Activated naive CD8-positive, alpha-beta T cell (primary cell): ENCODE results near the gene DENND1C.
"Not testable (repeated sequence)": the region's sequence is repeated elsewhere in the genome, so short reads cannot be mapped to it uniquely, and the experiment has no call there.

Source experiments
- H3K27ac Mint-ChIP-seq: one replicate; pipeline ENCODE4 v1.8.0; 2021; ENCODE audit warnings: mixed read lengths
- H3K27me3 Mint-ChIP-seq: one replicate; pipeline ENCODE4 v1.8.0; 2021; ENCODE audit warnings: mixed read lengths
- H3K36me3 Mint-ChIP-seq: one replicate; pipeline ENCODE4 v1.8.0; 2021; ENCODE audit warnings: mixed read lengths
- H3K4me1 Mint-ChIP-seq: one replicate; pipeline ENCODE4 v1.8.0; 2021; ENCODE audit warnings: low read depth, mixed read lengths
- H3K4me3 Mint-ChIP-seq: one replicate; pipeline ENCODE4 v1.8.0; 2021; ENCODE audit warnings: mild to moderate bottlenecking, mixed read lengths
- H3K9me3 Mint-ChIP-seq: one replicate; pipeline ENCODE4 v1.8.0; 2021; ENCODE audit warnings: low read depth, mixed read lengths

The DENND1C gene

GRCh38 chr19:6431891-6432290 is 49.7 kb downstream of the DENND1C start:
- Mint-ChIP-seq H3K4me1 (peaks cover 5% of the 10 kb centered on the region), H3K36me3 (no peaks in the 10 kb centered on the region), H3K27ac (peak overlapping the region; percentile 41), H3K4me3 (no peak overlapping the region), H3K9me3 (no peaks in the 10 kb centered on the region), H3K27me3 (no peaks in the 10 kb centered on the region)

GRCh38 chr19:6429419-6430221 is 52.0 kb downstream of the DENND1C start:
- Mint-ChIP-seq H3K4me1 (peaks cover 16% of the 10 kb centered on the region), H3K4me3 (peak overlapping the region; percentile 74), H3K27ac (no peak overlapping the region), H3K9me3 (no peaks in the 10 kb centered on the region), H3K27me3 (no peaks in the 10 kb centered on the region), H3K36me3 (no peaks in the 10 kb centered on the region)

GRCh38 chr19:6428692-6429418 is 52.7 kb downstream of the DENND1C start:
- not testable (repeated sequence) for H3K36me3 Mint-ChIP-seq, H3K4me3 Mint-ChIP-seq, H3K27me3 Mint-ChIP-seq, H3K27ac Mint-ChIP-seq, H3K9me3 Mint-ChIP-seq
- peaks cover 16% of the 10 kb centered on the region for H3K4me1 Mint-ChIP-seq

- Mint-ChIP-seq H3K36me3 (no peaks in the 10 kb centered on the region), H3K4me1 (peaks cover 29% of the 10 kb centered on the region), H3K9me3 (no peaks in the 10 kb centered on the region), H3K4me3 (no peak overlapping the region), H3K27ac (no peak overlapping the region), H3K27me3 (no peaks in the 10 kb centered on the region)
These were observed 54.5 kb downstream of the DENND1C start for GRCh38 chr19:6427131-6427530.

- no peaks in the 10 kb centered on the region for H3K36me3 Mint-ChIP-seq
- no peaks in the 10 kb centered on the region for H3K27me3 Mint-ChIP-seq
- no peaks in the 10 kb centered on the region for H3K9me3 Mint-ChIP-seq
- peak overlapping the region; percentile 90 for H3K27ac Mint-ChIP-seq
- peak overlapping the region; percentile 83 for H3K4me3 Mint-ChIP-seq
- peaks cover 32% of the 10 kb centered on the region for H3K4me1 Mint-ChIP-seq
These were observed 55.6 kb downstream of the DENND1C start for GRCh38 chr19:6425732-6426620.

- H3K27me3 Mint-ChIP-seq, result no peaks in the 10 kb centered on the region
- H3K36me3 Mint-ChIP-seq, result no peaks in the 10 kb centered on the region
- peaks cover 33% of the 10 kb centered on the region for H3K4me1 Mint-ChIP-seq
- H3K27ac Mint-ChIP-seq, result peak overlapping the region; percentile 90
- peak overlapping the region; percentile 83 for H3K4me3 Mint-ChIP-seq
- H3K9me3 Mint-ChIP-seq, result no peaks in the 10 kb centered on the region
These were observed 56.5 kb downstream of the DENND1C start for GRCh38 chr19:6424939-6425731.

- no peaks in the 10 kb centered on the region for H3K9me3 Mint-ChIP-seq
- H3K27me3 Mint-ChIP-seq, result no peaks in the 10 kb centered on the region
- peaks cover 30% of the 10 kb centered on the region for H3K4me1 Mint-ChIP-seq
- peak within 1 kb of the TSS; percentile 94 for H3K4me3 Mint-ChIP-seq
- H3K36me3 Mint-ChIP-seq, result no peaks in the 10 kb centered on the region
- peak within 1 kb of the TSS; percentile 90 for H3K27ac Mint-ChIP-seq
These were observed 57.2 kb downstream of the DENND1C start, which contains the start of gene KHSRP for GRCh38 chr19:6424195-6424938. KHSRP (minus strand) TSS chr19:6424811; CDS start chr19:6424701, 110 bp downstream.

GRCh38 chr19:6423499-6424194 is 57.9 kb downstream of the DENND1C start:
- Mint-ChIP-seq H3K27me3 (no peaks in the 10 kb centered on the region), H3K9me3 (no peaks in the 10 kb centered on the region), H3K4me3 (peak overlapping the region; percentile 94), H3K27ac (peak overlapping the region; percentile 85), H3K36me3 (no peaks in the 10 kb centered on the region), H3K4me1 (peaks cover 30% of the 10 kb centered on the region)

GRCh38 chr19:6421075-6422014 is 60.2 kb downstream of the DENND1C start:
- H3K36me3 Mint-ChIP-seq, result no peaks in the 10 kb centered on the region
- peaks cover 28% of the 10 kb centered on the region for H3K4me1 Mint-ChIP-seq
- H3K9me3 Mint-ChIP-seq, result no peaks in the 10 kb centered on the region
- H3K4me3 Mint-ChIP-seq, result peak overlapping the region; percentile 94
- H3K27me3 Mint-ChIP-seq, result no peaks in the 10 kb centered on the region
- H3K27ac Mint-ChIP-seq, result peak overlapping the region; percentile 22

GRCh38 chr19:6418562-6418932 is 63.0 kb downstream of the DENND1C start:
- Mint-ChIP-seq H3K4me1 (peaks cover 20% of the 10 kb centered on the region), H3K27ac (no peak overlapping the region), H3K36me3 (no peaks in the 10 kb centered on the region), H3K4me3 (no peak overlapping the region), H3K9me3 (no peaks in the 10 kb centered on the region), H3K27me3 (no peaks in the 10 kb centered on the region)

GRCh38 chr19:6417713-6418561 is 63.6 kb downstream of the DENND1C start:
- no peak overlapping the region for H3K4me3 Mint-ChIP-seq
- H3K9me3 Mint-ChIP-seq, result no peaks in the 10 kb centered on the region
- H3K4me1 Mint-ChIP-seq, result peaks cover 14% of the 10 kb centered on the region
- no peaks in the 10 kb centered on the region for H3K27me3 Mint-ChIP-seq
- H3K36me3 Mint-ChIP-seq, result no peaks in the 10 kb centered on the region
- H3K27ac Mint-ChIP-seq, result no peak overlapping the region
